DOHH2 (cell line): Measurements from ENCODE around the gene MAFB.

Experiments
- H3F3A ChIP-seq: fragments of 200-600 bp; sonication (generic), shearing (Covaris generic); 2 replicates; pipeline ENCODE4 v1.6.0; 2016; ENCODE audit warnings: antibody characterized with exemption, mild to moderate bottlenecking; ENCODE audit not compliant: control insufficient read depth, insufficient read depth
- H3K27ac ChIP-seq: fragments of 200-600 bp; sonication (generic); 2 replicates; pipeline ENCODE4 v1.5.1; 2014; ENCODE audit warnings: low read depth, mild to moderate bottlenecking, low read length, moderate library complexity
- H3K27me3 ChIP-seq: fragments of 200-600 bp; sonication (generic); 2 replicates; pipeline ENCODE4 v1.6.1; 2014; ENCODE audit warnings: mild to moderate bottlenecking, low read length, mixed read lengths; ENCODE audit not compliant: control insufficient read depth
- H3K36me3 ChIP-seq: fragments of 200-600 bp; sonication (generic); 2 replicates; pipeline ENCODE4 v1.6.1; 2014; ENCODE audit warnings: mild to moderate bottlenecking, low read length, moderate library complexity, mixed read lengths; ENCODE audit not compliant: control insufficient read depth
- H3K4me1 ChIP-seq: fragments of 200-600 bp; sonication (generic); 2 replicates; pipeline ENCODE4 v1.6.1; 2014; ENCODE audit warnings: mild to moderate bottlenecking, low read length, mixed read lengths; ENCODE audit not compliant: control insufficient read depth
- H3K4me2 ChIP-seq: fragments of 200-600 bp; sonication (generic); 2 replicates; pipeline ENCODE4 v1.6.0; 2014; ENCODE audit warnings: mild to moderate bottlenecking, low read length, moderate library complexity
- H3K4me3 ChIP-seq: fragments of 200-600 bp; sonication (generic); 2 replicates; pipeline ENCODE4 v1.5.1; 2014; ENCODE audit warnings: mild to moderate bottlenecking, low read length, mixed read lengths
- H3K79me2 ChIP-seq: fragments of 200-600 bp; sonication (generic); 2 replicates; pipeline ENCODE4 v1.6.1; 2014; ENCODE audit warnings: mild to moderate bottlenecking, low read length, mixed read lengths; ENCODE audit not compliant: control insufficient read depth
- H3K9me2 ChIP-seq: fragments of 200-600 bp; sonication (generic); replicated peaks from 2 replicates; pipeline ENCODE4 v1.6.1; 2014; ENCODE audit warnings: mild to moderate bottlenecking, low read length, mixed read lengths; ENCODE audit not compliant: control insufficient read depth
- H3K9me3 ChIP-seq: fragments of 200-600 bp; sonication (generic); 2 replicates; pipeline ENCODE4 v1.6.1; 2014; ENCODE audit warnings: antibody characterized with exemption, low read length, mixed read lengths; ENCODE audit not compliant: control insufficient read depth, insufficient read depth
- H4K20me1 ChIP-seq: fragments of 200-600 bp; sonication (generic); 2 replicates; pipeline ENCODE4 v1.6.0; 2014; ENCODE audit warnings: low read depth, mild to moderate bottlenecking, antibody characterized with exemption, low read length, moderate library complexity; ENCODE audit not compliant: control insufficient read depth, insufficient read depth
- CTCF ChIP-seq: fragments of 200-600 bp; sonication (generic); IDR thresholded peaks from one replicate; pipeline ENCODE4 v1.5.1; 2014; ENCODE audit warnings: antibody characterized with exemption, mild to moderate bottlenecking, low read depth, low read length; ENCODE audit not compliant: poor library complexity, severe bottlenecking
- EZH2phosphoT487 ChIP-seq: fragments of 200-600 bp; sonication (generic); IDR thresholded peaks from 2 replicates; pipeline ENCODE4 v1.6.1; 2017; ENCODE audit warnings: borderline replicate concordance, mild to moderate bottlenecking, antibody characterized with exemption, low read length, moderate library complexity, mixed read lengths

Gene MAFB

GRCh38 chr20:40659567-40659966, 29.5 kb downstream of the MAFB start:
- Histone ChIP-seq H3K79me2 (no peaks in the 10 kb centered on the region), H3K27ac (no peak overlapping the region), H3K36me3 (no peaks in the 10 kb centered on the region), H3K27me3 (peaks cover 4% of the 10 kb centered on the region), H3K4me2 (no peak overlapping the region), H3K9me3 (no peaks in the 10 kb centered on the region), H4K20me1 (no peaks in the 10 kb centered on the region), H3F3A (no peaks in the 10 kb centered on the region), H3K9me2 (no peaks in the 10 kb centered on the region), H3K4me3 (no peak overlapping the region), H3K4me1 (no peaks in the 10 kb centered on the region)
- no peak for TF ChIP-seq CTCF
- no peak for TF ChIP-seq EZH2phosphoT487

GRCh38 chr20:40658509-40658908, 30.5 kb downstream of the MAFB start:
- Histone ChIP-seq H3K36me3 (no peaks in the 10 kb centered on the region), H3K79me2 (no peaks in the 10 kb centered on the region), H3K27me3 (peaks cover 10% of the 10 kb centered on the region), H3K4me2 (no peak overlapping the region), H3F3A (no peaks in the 10 kb centered on the region), H3K9me2 (no peaks in the 10 kb centered on the region), H3K9me3 (no peaks in the 10 kb centered on the region), H3K4me3 (no peak overlapping the region), H3K4me1 (no peaks in the 10 kb centered on the region), H3K27ac (no peak overlapping the region), H4K20me1 (no peaks in the 10 kb centered on the region)
- TF ChIP-seq EZH2phosphoT487 (no peak), CTCF (no peak)

DNA sequence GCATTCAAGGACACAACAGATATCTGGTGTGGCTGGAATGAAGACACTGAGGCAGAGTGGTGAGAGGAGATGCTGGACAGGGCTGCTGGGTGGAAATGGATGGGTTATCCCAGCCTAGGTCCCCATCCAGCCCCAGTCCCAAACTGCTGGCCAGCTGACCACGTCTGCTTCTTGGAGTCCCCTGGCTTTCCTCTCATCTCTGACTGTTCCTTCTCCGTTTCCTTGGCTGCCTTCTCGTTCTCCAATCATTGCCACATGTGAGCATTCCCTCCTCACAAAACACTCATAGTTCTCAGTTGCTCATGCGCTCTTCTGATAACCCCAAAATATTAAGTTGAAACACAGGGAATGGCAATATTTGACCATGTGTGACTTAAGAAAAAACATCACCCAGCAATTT, 31.5 kb downstream of the MAFB start:
- H3K9me3 ChIP-seq = no peaks in the 10 kb centered on the region
- no peaks in the 10 kb centered on the region for H3K9me2 ChIP-seq
- no peak overlapping the region for H3K4me3 ChIP-seq
- TF ChIP-seq EZH2phosphoT487 = no peak
- TF ChIP-seq CTCF = no peak
- no peaks in the 10 kb centered on the region for H3K79me2 ChIP-seq
- H3K27ac ChIP-seq = no peak overlapping the region
- H3F3A ChIP-seq = no peaks in the 10 kb centered on the region
- no peaks in the 10 kb centered on the region for H3K36me3 ChIP-seq
- no peaks in the 10 kb centered on the region for H4K20me1 ChIP-seq
- no peaks in the 10 kb centered on the region for H3K4me1 ChIP-seq
- H3K4me2 ChIP-seq = no peak overlapping the region
- peaks cover 13% of the 10 kb centered on the region for H3K27me3 ChIP-seq

DNA sequence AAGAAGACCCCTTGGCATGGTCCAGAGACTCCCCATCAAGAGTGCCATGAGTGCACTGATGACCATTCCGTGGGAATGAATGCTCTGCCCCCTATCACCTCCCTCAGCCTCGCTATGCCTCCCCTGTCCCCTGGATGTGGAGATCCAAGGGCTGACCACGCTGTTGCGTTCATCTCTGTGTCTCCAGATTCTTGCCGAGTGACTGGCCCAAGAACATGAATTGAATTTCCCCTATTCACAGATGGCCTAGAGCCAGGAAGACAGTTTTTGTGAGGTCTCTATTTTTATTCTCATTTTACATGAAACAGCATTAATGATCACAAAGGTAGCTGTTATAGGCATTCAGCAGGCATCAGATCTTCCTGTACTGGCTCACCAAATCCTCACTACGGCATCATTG, 33.6 kb downstream of the MAFB start:
- H3K4me3 ChIP-seq = no peak overlapping the region
- H3K9me3 ChIP-seq = no peaks in the 10 kb centered on the region
- no peaks in the 10 kb centered on the region for H3K4me1 ChIP-seq
- H4K20me1 ChIP-seq = no peaks in the 10 kb centered on the region
- no peaks in the 10 kb centered on the region for H3K9me2 ChIP-seq
- H3K27me3 ChIP-seq = peaks cover 13% of the 10 kb centered on the region
- no peak overlapping the region for H3K27ac ChIP-seq
- no peak overlapping the region for H3K4me2 ChIP-seq
- H3K36me3 ChIP-seq = no peaks in the 10 kb centered on the region
- no peaks in the 10 kb centered on the region for H3K79me2 ChIP-seq
- TF ChIP-seq EZH2phosphoT487 (no peak), CTCF (no peak)
- no peaks in the 10 kb centered on the region for H3F3A ChIP-seq
